ENCODE data around the gene TBC1D22A. TPM values are rescaled to one million over a fixed set of nuclear protein-coding genes. Genes with fewer than 3 reads are reported as not detected.

TBC1D22A gene
- total RNA-seq, 1 donor from 2014 or later: 23.2 TPM

DNA sequence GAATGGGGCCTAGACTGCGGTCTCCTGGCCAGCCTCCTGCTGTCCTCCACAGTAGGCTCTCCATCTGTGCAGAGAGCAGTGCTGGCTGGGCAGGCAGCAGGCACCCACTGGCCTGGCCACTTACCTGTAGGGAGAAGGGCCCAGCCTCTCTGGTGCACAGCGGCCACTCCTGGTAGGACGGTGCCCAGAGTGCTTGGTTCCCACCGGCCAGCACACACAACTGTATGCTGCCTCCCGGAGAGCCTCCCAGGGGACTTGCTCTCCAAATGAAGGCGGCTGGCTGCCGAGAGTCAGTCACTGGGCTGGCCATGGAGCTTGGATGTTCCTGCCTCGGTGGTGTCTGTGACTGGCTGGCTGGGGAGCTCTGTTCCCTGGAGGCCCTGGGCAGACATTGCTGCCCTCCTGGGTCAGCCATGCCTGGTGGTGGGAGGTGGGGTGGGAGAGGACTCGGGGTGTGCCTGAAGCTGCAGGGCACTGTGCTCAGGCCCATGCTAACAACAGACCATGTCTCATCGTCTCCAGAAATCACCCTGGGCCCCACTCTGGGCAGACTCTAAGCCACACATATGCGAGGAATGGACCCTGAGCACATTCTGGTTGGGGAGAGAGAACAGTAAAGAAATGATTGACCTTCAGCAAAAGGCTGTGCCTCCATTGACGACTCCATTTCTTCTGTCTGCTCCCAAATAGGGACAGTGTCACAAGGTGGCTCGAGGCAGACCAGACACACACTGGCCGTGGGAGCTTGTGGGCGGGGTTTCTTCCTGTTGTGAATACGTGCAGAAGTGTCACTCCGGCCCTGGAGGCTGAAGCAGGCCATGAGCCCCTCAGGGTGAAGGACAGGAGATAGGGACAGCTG lies 350.8 kb downstream of the TBC1D22A start:
- Mint-ChIP-seq H3K4me1 (ENCODE audit: low read depth) (peaks cover 14% of the 10 kb centered on the region), H3K4me3 (ENCODE audit: low read depth) (no peak overlapping the region), H3K36me3 (ENCODE audit: insufficient read depth) (peaks cover 11% of the 10 kb centered on the region), H3K27ac (peak overlapping the region; percentile 62), H3K27me3 (no peaks in the 10 kb centered on the region), H3K9me3 (ENCODE audit: low read depth) (no peaks in the 10 kb centered on the region)
- TF ChIP-seq, protein P1, sequence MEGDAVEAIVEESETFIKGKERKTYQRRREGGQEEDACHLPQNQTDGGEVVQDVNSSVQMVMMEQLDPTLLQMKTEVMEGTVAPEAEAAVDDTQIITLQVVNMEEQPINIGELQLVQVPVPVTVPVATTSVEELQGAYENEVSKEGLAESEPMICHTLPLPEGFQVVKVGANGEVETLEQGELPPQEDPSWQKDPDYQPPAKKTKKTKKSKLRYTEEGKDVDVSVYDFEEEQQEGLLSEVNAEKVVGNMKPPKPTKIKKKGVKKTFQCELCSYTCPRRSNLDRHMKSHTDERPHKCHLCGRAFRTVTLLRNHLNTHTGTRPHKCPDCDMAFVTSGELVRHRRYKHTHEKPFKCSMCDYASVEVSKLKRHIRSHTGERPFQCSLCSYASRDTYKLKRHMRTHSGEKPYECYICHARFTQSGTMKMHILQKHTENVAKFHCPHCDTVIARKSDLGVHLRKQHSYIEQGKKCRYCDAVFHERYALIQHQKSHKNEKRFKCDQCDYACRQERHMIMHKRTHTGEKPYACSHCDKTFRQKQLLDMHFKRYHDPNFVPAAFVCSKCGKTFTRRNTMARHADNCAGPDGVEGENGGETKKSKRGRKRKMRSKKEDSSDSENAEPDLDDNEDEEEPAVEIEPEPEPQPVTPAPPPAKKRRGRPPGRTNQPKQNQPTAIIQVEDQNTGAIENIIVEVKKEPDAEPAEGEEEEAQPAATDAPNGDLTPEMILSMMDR (IDR thresholded peaks at IDR 0.05; ENCODE audit: unreplicated experiment): no peak
- no peak for DNase-seq (ENCODE audit: low spot score, unreplicated experiment)

GRCh38 chr22:47113853-47114415 lies 351.5 kb downstream of the TBC1D22A start:
- Mint-ChIP-seq H3K4me3 (ENCODE audit: low read depth) (no peak overlapping the region), H3K36me3 (ENCODE audit: insufficient read depth) (peaks cover 10% of the 10 kb centered on the region), H3K9me3 (ENCODE audit: low read depth) (no peaks in the 10 kb centered on the region), H3K27me3 (no peaks in the 10 kb centered on the region), H3K4me1 (ENCODE audit: low read depth) (peaks cover 14% of the 10 kb centered on the region), H3K27ac (peak overlapping the region; percentile 62)
- no peak for DNase-seq (ENCODE audit: low spot score, unreplicated experiment)
- TF ChIP-seq, protein P1 (IDR thresholded peaks at IDR 0.05; ENCODE audit: unreplicated experiment): no peak

DNA sequence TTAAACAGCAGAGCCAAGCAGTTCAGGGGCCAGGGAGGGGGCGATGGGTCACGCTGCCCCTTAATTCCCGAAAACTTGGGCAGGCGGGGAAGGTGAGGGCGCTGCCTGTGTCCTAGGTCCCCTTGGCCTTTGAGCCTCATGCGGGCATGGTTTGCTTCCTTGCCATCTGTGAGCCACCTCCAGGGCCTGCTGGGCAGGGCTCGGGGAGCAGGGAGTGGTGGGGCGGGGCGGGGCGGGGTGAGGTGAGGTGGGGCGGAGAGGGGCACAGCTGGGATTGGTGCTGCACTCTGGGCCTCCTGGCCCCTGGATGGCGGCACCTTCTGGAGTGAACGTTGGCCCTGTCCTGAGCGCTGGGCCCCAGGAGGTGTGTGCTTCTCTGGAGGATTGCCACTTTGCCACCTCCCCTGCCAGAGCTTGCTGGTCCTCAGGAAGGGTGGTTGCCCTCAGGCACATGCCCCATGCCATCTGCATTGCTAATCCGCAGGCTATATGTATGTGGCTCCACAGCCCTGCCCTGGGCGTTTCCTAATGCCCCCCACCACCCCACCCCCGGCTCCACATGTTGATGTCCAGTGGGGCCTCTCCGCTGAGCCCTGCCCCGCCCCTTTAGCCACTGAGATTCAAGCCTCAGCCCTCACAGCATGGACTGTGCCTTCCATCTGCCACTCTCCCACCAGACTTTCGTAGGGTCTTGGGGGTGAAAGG lies 352.5 kb downstream of the TBC1D22A start:
- Mint-ChIP-seq H3K9me3 (ENCODE audit: low read depth) (no peaks in the 10 kb centered on the region), H3K4me3 (ENCODE audit: low read depth) (no peak overlapping the region), H3K27ac (no peak overlapping the region), H3K27me3 (no peaks in the 10 kb centered on the region), H3K36me3 (ENCODE audit: insufficient read depth) (peaks cover 9% of the 10 kb centered on the region), H3K4me1 (ENCODE audit: low read depth) (peaks cover 14% of the 10 kb centered on the region)
- TF ChIP-seq, protein P1 (IDR thresholded peaks at IDR 0.05; ENCODE audit: unreplicated experiment): no peak
- no peak for DNase-seq (ENCODE audit: low spot score, unreplicated experiment)

DNA sequence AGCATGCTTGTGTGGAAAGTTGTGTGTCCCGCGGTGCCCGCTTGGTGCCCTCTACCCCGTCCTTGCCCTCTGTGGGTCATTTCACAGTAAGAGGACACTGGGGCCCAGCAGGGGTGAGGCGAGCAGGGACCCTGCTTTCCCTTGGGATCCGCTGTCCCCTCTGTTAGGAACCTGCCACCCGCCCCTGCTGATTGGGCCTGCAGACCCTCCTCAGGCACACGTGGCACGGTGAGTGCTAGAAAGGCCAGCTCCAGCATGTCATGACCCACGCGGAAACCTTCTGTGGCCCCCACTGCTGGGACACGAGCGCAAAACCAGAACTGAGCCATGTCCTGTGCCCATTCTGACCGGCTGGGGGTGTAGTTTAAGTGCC lies 353.1 kb downstream of the TBC1D22A start:
- TF ChIP-seq, protein P1 (IDR thresholded peaks at IDR 0.05; ENCODE audit: unreplicated experiment): no peak
- H3K4me1 Mint-ChIP-seq (ENCODE audit: low read depth): peaks cover 12% of the 10 kb centered on the region
- no peak overlapping the region for H3K27ac Mint-ChIP-seq
- no peak overlapping the region for H3K4me3 Mint-ChIP-seq (ENCODE audit: low read depth)
- no peaks in the 10 kb centered on the region for H3K9me3 Mint-ChIP-seq (ENCODE audit: low read depth)
- no peak for DNase-seq (ENCODE audit: low spot score, unreplicated experiment)
- H3K27me3 Mint-ChIP-seq: no peaks in the 10 kb centered on the region
- H3K36me3 Mint-ChIP-seq (ENCODE audit: insufficient read depth): peaks cover 7% of the 10 kb centered on the region

DNA sequence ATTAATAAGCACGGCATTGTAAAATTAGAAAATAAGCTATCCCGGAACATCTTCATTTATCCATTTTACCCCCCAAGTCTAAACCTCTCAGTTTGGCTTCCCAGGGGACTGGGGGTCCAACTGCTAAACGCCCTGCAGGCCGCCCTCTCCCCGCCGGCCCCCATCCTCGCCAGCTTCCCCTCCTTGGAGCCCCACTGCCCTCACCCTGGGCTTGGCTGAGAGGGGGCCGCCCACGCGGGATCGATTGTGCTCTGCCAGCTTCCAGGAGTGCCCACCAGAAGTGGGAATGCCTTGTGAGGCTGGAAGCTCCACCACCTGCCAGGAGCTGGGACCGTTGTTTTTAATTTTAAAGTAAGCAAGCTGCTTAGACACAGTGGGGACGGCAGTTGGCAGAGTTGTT lies 353.5 kb downstream of the TBC1D22A start:
- DNase-seq (ENCODE audit: low spot score, unreplicated experiment): no peak
- Mint-ChIP-seq H3K27me3 (no peaks in the 10 kb centered on the region), H3K36me3 (ENCODE audit: insufficient read depth) (peaks cover 7% of the 10 kb centered on the region), H3K4me1 (ENCODE audit: low read depth) (peaks cover 8% of the 10 kb centered on the region), H3K4me3 (ENCODE audit: low read depth) (no peak overlapping the region), H3K9me3 (ENCODE audit: low read depth) (no peaks in the 10 kb centered on the region), H3K27ac (no peak overlapping the region)
- TF ChIP-seq, protein P1 (IDR thresholded peaks at IDR 0.05; ENCODE audit: unreplicated experiment): no peak

Data from progenitor cell of endocrine pancreas (in vitro differentiated cells).